T-helper 2 cell treated with Interferon-gamma antibody and Interleukin-4, amounts not matched to agents 5 μg/mL and 100 μg/mL, for 36 hours (primary cell): Measurements from ENCODE around the gene CTNNBL1.

Experiments used
- DNase-seq: peaks from one replicate; pipeline ENCODE4 v3.0.0; 2021; ENCODE audit warnings: low spot score
- H3K27ac Mint-ChIP-seq: one replicate; pipeline ENCODE4 v1.8.0; 2021; ENCODE audit warnings: mild to moderate bottlenecking, mixed read lengths
- H3K27me3 Mint-ChIP-seq: one replicate; pipeline ENCODE4 v1.8.0; 2021; ENCODE audit warnings: low read depth, mixed read lengths
- H3K36me3 Mint-ChIP-seq: one replicate; pipeline ENCODE4 v1.8.0; 2021; ENCODE audit warnings: low read depth, mixed read lengths
- H3K4me1 Mint-ChIP-seq: one replicate; pipeline ENCODE4 v1.8.0; 2021; ENCODE audit warnings: low read depth, mixed read lengths
- H3K4me3 Mint-ChIP-seq: one replicate; pipeline ENCODE4 v1.8.0; 2022; ENCODE audit warnings: mild to moderate bottlenecking, moderate library complexity, mixed read lengths
- H3K9me3 Mint-ChIP-seq: one replicate; pipeline ENCODE4 v1.8.0; 2021; ENCODE audit warnings: mixed read lengths

The CTNNBL1 gene

GRCh38 chr20:37901240-37901639, 207.4 kb downstream of the CTNNBL1 start:
- H3K27ac Mint-ChIP-seq = no peak overlapping the region

DNA sequence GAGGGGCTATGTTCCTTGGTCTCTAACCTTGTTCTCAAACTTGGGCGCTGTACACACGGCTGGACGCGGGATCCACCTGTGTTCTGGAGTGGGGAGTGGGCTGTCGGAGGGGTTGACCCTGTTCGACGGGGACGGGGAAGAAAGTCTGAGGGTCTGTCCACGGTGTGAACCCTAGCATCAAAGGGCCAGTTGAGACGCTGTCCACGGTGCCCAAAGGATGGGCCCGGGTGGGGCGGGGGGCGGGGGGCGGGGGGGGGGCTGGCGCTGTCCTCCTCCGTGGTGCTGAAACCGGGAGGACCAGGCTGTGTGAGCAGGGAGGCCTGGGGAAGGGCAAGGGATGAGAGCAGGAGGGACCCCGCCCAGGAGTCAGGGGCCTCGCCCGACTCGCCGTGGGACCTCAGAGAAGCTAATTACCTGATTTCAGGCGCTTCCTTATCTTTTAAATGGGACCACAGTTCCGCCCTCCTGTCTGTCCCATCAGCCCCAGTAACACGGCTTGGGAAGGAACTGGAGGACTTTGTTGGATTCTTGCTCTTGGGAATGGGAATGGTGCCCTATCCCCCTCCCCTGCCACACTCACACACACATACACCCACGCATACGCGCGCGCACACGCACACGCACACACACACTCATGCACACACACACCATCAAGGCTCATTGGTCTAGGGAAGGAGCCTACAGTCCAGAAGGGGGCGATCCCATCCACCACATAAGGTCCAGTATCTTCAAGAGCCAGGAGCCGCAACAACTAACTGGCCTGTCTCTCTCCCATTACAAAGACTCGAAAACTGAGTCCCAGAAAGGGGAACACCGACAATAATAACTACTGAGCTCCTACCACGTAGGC, 208.0 kb downstream of the CTNNBL1 start:
- H3K27me3 Mint-ChIP-seq = peaks cover 46% of the 10 kb centered on the region
- DNase-seq = no peak
- H3K4me1 Mint-ChIP-seq = peaks cover 5% of the 10 kb centered on the region
- no peak overlapping the region for H3K27ac Mint-ChIP-seq
- no peaks in the 10 kb centered on the region for H3K9me3 Mint-ChIP-seq
- H3K36me3 Mint-ChIP-seq = peaks cover 1% of the 10 kb centered on the region
- H3K4me3 Mint-ChIP-seq = no peak overlapping the region

More at GRCh38 chr20:37901240-37901639, 207.4 kb downstream of the CTNNBL1 start:
- peaks cover 44% of the 10 kb centered on the region for H3K27me3 Mint-ChIP-seq
- DNase-seq = no peak
- H3K4me1 Mint-ChIP-seq = peaks cover 5% of the 10 kb centered on the region
- no peak overlapping the region for H3K4me3 Mint-ChIP-seq
- H3K36me3 Mint-ChIP-seq = peaks cover 1% of the 10 kb centered on the region
- H3K9me3 Mint-ChIP-seq = no peaks in the 10 kb centered on the region

- H3K27me3 Mint-ChIP-seq = peaks cover 50% of the 10 kb centered on the region
- no peaks in the 10 kb centered on the region for H3K9me3 Mint-ChIP-seq
- no peak for DNase-seq
- peaks cover 1% of the 10 kb centered on the region for H3K36me3 Mint-ChIP-seq
- no peak within 1 kb of the TSS for H3K27ac Mint-ChIP-seq
- peak within 1 kb of the TSS; percentile 69 for H3K4me3 Mint-ChIP-seq
- peaks cover 5% of the 10 kb centered on the region for H3K4me1 Mint-ChIP-seq
Measured at GRCh38 chr20:37902504-37903313, 208.9 kb downstream of the CTNNBL1 start, which contains the start of gene VSTM2L. VSTM2L (plus strand) TSS chr20:37903127; CDS start chr20:37903351, 224 bp downstream.

GRCh38 chr20:37903317-37904007, 209.6 kb downstream of the CTNNBL1 start:
- no peak overlapping the region for H3K27ac Mint-ChIP-seq
- peaks cover 5% of the 10 kb centered on the region for H3K4me1 Mint-ChIP-seq
- H3K36me3 Mint-ChIP-seq = peaks cover 1% of the 10 kb centered on the region
- no peak for DNase-seq
- no peaks in the 10 kb centered on the region for H3K9me3 Mint-ChIP-seq
- H3K27me3 Mint-ChIP-seq = peaks cover 54% of the 10 kb centered on the region
- peak overlapping the region; percentile 69 for H3K4me3 Mint-ChIP-seq

- peak overlapping the region; percentile 69 for H3K4me3 Mint-ChIP-seq
- DNase-seq = no peak
- H3K36me3 Mint-ChIP-seq = peaks cover 1% of the 10 kb centered on the region
- H3K27ac Mint-ChIP-seq = no peak overlapping the region
- peaks cover 5% of the 10 kb centered on the region for H3K4me1 Mint-ChIP-seq
- peaks cover 58% of the 10 kb centered on the region for H3K27me3 Mint-ChIP-seq
- no peaks in the 10 kb centered on the region for H3K9me3 Mint-ChIP-seq
Measured at GRCh38 chr20:37904008-37904642, 210.3 kb downstream of the CTNNBL1 start.

DNA sequence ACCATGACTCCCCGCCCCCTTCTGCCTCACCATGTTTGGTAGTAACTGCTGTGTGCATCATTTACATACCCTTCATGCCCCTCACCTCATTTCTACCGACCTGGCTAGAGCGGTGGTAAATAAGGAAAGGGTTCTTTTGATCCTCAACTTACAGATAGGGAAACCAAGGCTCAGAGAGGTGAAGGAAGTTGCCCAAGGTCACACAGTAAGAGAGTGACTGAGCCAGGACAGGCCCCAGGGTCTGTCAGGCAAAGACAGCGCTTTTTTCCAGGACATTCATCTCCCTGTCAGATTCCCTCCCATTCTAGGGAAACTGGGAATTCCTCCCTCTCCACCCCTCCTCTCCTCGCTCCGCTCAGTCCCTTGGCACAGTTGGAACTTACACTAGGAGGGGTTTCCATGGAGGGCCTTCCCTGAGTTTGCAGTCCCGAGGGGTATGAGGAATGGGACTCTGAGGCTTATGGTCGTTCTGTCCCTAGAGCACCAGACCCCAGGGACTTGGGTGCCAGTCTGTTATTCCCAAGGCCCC, 211.1 kb downstream of the CTNNBL1 start:
- Mint-ChIP-seq H3K4me3 (no peak overlapping the region), H3K27me3 (peaks cover 55% of the 10 kb centered on the region), H3K27ac (no peak overlapping the region)

GRCh38 chr20:37905671-37906613, 212.1 kb downstream of the CTNNBL1 start:
- peaks cover 1% of the 10 kb centered on the region for H3K36me3 Mint-ChIP-seq
- no peak overlapping the region for H3K27ac Mint-ChIP-seq
- no peak overlapping the region for H3K4me3 Mint-ChIP-seq
- no peaks in the 10 kb centered on the region for H3K9me3 Mint-ChIP-seq
- H3K27me3 Mint-ChIP-seq = peaks cover 52% of the 10 kb centered on the region
- peaks cover 5% of the 10 kb centered on the region for H3K4me1 Mint-ChIP-seq
- DNase-seq = no peak

More for the DNA sequence above, 211.1 kb downstream of the CTNNBL1 start:
- Mint-ChIP-seq H3K4me1 (peaks cover 5% of the 10 kb centered on the region), H3K36me3 (peaks cover 1% of the 10 kb centered on the region), H3K9me3 (no peaks in the 10 kb centered on the region)
- no peak for DNase-seq

GRCh38 chr20:37907330-37907676, 213.5 kb downstream of the CTNNBL1 start:
- Mint-ChIP-seq H3K36me3 (peaks cover under 1% of the 10 kb centered on the region), H3K4me3 (no peak overlapping the region), H3K9me3 (no peaks in the 10 kb centered on the region), H3K27me3 (peaks cover 49% of the 10 kb centered on the region), H3K27ac (no peak overlapping the region), H3K4me1 (peaks cover 3% of the 10 kb centered on the region)
- DNase-seq = no peak

DNA sequence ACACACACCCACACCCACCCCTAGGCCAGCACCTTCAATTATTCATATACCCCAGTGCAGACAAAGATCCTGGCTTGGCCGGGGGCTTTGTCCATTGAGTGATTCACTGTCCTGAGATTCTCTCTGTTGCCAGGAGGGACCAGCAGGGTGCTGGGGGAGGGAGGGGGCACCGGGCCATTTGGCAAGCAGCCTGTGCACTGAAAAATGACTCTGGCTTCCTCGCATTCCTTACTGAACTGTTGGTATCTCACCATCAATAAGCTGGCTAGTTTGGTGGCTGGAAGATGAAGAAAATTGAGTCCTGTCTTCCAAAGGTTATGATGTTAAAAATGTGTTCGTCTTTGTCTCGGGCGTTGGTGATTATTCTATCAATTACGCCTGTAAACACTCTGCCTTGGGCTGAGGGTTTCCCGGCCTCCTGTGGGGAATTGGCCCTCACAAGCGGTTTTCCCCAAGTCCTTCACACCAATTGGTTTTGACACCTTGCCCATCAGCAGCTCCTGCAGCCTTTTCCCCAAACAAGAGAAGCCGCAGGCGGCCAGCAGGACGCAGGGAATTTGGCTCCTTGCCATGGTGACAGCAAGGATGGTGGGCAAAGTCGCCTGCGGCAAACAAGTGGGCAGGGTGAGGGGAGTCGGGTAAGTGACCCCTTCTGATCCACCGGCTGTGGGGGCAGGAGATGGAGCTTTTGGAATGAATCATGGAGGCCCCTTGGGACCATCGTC, 214.0 kb downstream of the CTNNBL1 start:
- peaks cover 51% of the 10 kb centered on the region for H3K27me3 Mint-ChIP-seq
- H3K4me1 Mint-ChIP-seq = peaks cover 5% of the 10 kb centered on the region
- no peak overlapping the region for H3K27ac Mint-ChIP-seq
- no peaks in the 10 kb centered on the region for H3K36me3 Mint-ChIP-seq
- H3K4me3 Mint-ChIP-seq = no peak overlapping the region
- DNase-seq = no peak
- no peaks in the 10 kb centered on the region for H3K9me3 Mint-ChIP-seq

DNA sequence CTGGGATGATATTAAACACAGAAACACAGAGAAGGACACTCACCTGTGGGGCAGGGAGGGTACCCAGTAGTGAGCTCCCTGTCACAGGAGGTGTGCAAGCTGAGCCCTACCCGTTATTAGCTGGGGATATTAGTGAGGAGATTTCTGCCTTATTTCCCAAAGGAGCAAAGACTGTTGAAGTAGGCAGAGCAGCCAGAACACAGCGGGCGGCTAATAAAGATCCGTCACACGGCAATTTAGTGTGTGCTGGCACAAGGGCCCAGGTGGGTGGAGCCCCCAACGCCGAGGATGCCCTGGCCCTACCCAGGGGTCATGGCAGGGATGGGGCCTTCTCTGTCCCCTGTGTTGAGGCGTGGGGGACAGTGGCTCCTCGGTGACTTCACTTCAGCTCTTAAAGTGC, 217.4 kb downstream of the CTNNBL1 start:
- no peaks in the 10 kb centered on the region for H3K36me3 Mint-ChIP-seq
- no peak for DNase-seq
- H3K27me3 Mint-ChIP-seq = peaks cover 45% of the 10 kb centered on the region
- peaks cover 13% of the 10 kb centered on the region for H3K4me1 Mint-ChIP-seq
- no peak overlapping the region for H3K27ac Mint-ChIP-seq
- no peaks in the 10 kb centered on the region for H3K9me3 Mint-ChIP-seq
- H3K4me3 Mint-ChIP-seq = no peak overlapping the region

- Mint-ChIP-seq H3K4me3 (no peak overlapping the region), H3K4me1 (peaks cover 13% of the 10 kb centered on the region), H3K36me3 (no peaks in the 10 kb centered on the region), H3K27me3 (peaks cover 49% of the 10 kb centered on the region), H3K9me3 (no peaks in the 10 kb centered on the region), H3K27ac (no peak overlapping the region)
- no peak for DNase-seq
Measured at GRCh38 chr20:37911838-37912281, 218.0 kb downstream of the CTNNBL1 start.

DNA sequence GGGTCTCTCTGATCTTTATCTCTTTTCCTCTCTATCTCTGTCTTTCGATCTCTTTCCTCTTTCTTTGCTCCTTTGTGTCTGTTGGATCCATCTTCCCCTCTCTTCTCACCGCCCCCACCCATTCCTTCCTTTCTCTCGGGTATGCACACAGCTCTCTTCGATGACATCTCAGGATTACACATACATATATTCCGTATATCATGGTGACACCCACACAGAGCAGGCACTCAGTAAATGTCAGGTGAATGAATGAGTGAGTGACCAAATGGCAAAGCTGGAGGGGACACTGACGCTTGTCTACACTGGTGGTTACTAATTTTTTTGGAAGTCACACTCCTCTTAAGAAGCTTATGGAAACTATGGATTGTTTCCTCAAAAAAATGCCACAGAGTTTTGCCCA, 219.0 kb downstream of the CTNNBL1 start:
- Mint-ChIP-seq H3K4me1 (peaks cover 13% of the 10 kb centered on the region), H3K36me3 (no peaks in the 10 kb centered on the region), H3K9me3 (no peaks in the 10 kb centered on the region), H3K27ac (no peak overlapping the region), H3K27me3 (peaks cover 49% of the 10 kb centered on the region), H3K4me3 (no peak overlapping the region)
- no peak for DNase-seq
